IMR-90 (cell line): Measurements from ENCODE around the gene TSEN54. TPM values are rescaled to one million over a fixed set of nuclear protein-coding genes. Genes with fewer than 3 reads are reported as not detected.

Experiments used
- ATAC-seq: fragments of 200-7000 bp; cut with Tn5 transposase; 2 replicates; pipeline ENCODE4 v1.9.1; 2020; ENCODE audit warnings: low read depth, mild to moderate bottlenecking, moderate library complexity
- BruUV-seq: library from RNA; stranded (reverse); fragments of 400-500 nt; replicated peaks from 2 replicates; lab custom pipeline; 2021; lab: Mats Ljungman, UMichigan
- CTCF ChIA-PET: fragments of 300-600 bp; formaldehyde crosslinking; extraction: SDS; loops from one replicate; lab custom pipeline; 2021; ENCODE audit warnings: antibody characterized with exemption; lab: Yijun Ruan, JAX
- POLR2A ChIA-PET: fragments of 300-600 bp; sonication (Branson Sonifier 250); formaldehyde crosslinking; loops from one replicate; lab custom pipeline; 2022; ENCODE audit warnings: antibody characterized with exemption; ENCODE audit not compliant: unreplicated experiment; lab: Charles Lee
- DNase-seq: peaks from one replicate; pipeline ENCODE4 v3.0.0; 2013
- H2AFZ ChIP-seq: replicated peaks from 2 replicates; pipeline ENCODE3; 2013; ENCODE audit warnings: low read length, mild to moderate bottlenecking; ENCODE audit not compliant: poor library complexity
- H2AK5ac ChIP-seq: 2 replicates; pipeline ENCODE4 v1.6.1; 2013; ENCODE audit warnings: low read depth, low read length, inconsistent platforms
- H2AK9ac ChIP-seq: replicated peaks from 2 replicates; pipeline ENCODE3; 2013; ENCODE audit warnings: mild to moderate bottlenecking, low read depth, low read length, moderate library complexity; ENCODE audit not compliant: poor library complexity
- H2BK120ac ChIP-seq: 2 replicates; pipeline ENCODE4 v1.6.1; 2013; ENCODE audit warnings: low read depth, low read length, inconsistent platforms
- H2BK15ac ChIP-seq: 3 replicates; pipeline ENCODE4 v1.6.1; 2013; ENCODE audit warnings: low read depth, low read length, inconsistent platforms
- H2BK20ac ChIP-seq: 2 replicates; pipeline ENCODE4 v1.6.1; 2013; ENCODE audit warnings: low read depth, mild to moderate bottlenecking, inconsistent platforms, low read length, moderate library complexity
- H2BK5ac ChIP-seq: 2 replicates; pipeline ENCODE4 v1.6.1; 2013; ENCODE audit warnings: mild to moderate bottlenecking, low read depth, low read length, inconsistent platforms; ENCODE audit not compliant: poor library complexity, severe bottlenecking
- H3K14ac ChIP-seq: replicated peaks from 2 replicates; pipeline ENCODE4 v1.6.1; 2013; ENCODE audit warnings: low read depth, low read length, inconsistent platforms
- H3K18ac ChIP-seq: 2 replicates; pipeline ENCODE4 v1.6.1; 2013; ENCODE audit warnings: low read depth, low read length, control low read depth
- H3K23ac ChIP-seq: 2 replicates; pipeline ENCODE4 v1.6.1; 2013; ENCODE audit warnings: low read depth, low read length, inconsistent platforms
- H3K27ac ChIP-seq: 2 replicates; pipeline ENCODE4 v1.5.1; 2013; ENCODE audit warnings: mild to moderate bottlenecking, control low read depth, low read length; ENCODE audit not compliant: insufficient read depth
- H3K27me3 ChIP-seq: 2 replicates; pipeline ENCODE4 v1.6.1; 2013; ENCODE audit warnings: low read length; ENCODE audit not compliant: control insufficient read depth, insufficient read depth
- H3K36me3 ChIP-seq: 2 replicates; pipeline ENCODE4 v1.6.1; 2013; ENCODE audit warnings: low read length, mixed read lengths; ENCODE audit not compliant: control insufficient read depth, insufficient read depth
- H3K4ac ChIP-seq: 2 replicates; pipeline ENCODE4 v1.6.1; 2013; ENCODE audit warnings: low read depth, low read length, inconsistent platforms
- H3K4me1 ChIP-seq: 2 replicates; pipeline ENCODE4 v1.6.1; 2013; ENCODE audit warnings: low read length, mixed read lengths; ENCODE audit not compliant: control insufficient read depth, insufficient read depth
- H3K4me2 ChIP-seq: 2 replicates; pipeline ENCODE4 v1.6.1; 2013; ENCODE audit warnings: low read depth, mild to moderate bottlenecking, control low read depth, low read length, moderate library complexity
- H3K4me3 ChIP-seq: 2 replicates; pipeline ENCODE4 v1.5.1; 2013; ENCODE audit warnings: low read depth, mild to moderate bottlenecking, control low read depth, low read length, moderate library complexity; ENCODE audit not compliant: insufficient read depth
- H3K56ac ChIP-seq: 2 replicates; pipeline ENCODE4 v1.6.1; 2013; ENCODE audit warnings: low read length, inconsistent platforms; ENCODE audit not compliant: insufficient read depth; ENCODE audit errors: extremely low read depth
- H3K79me1 ChIP-seq, 2 experiments: 2 replicates each; pipeline ENCODE4 v1.6.1; 2013; ENCODE audit warnings: low read length in 2 of 2, inconsistent platforms in 1 of 2, low read depth in 1 of 2
- H3K9ac ChIP-seq: 2 replicates; pipeline ENCODE4 v1.6.1; 2013; ENCODE audit warnings: low read depth, low read length, control low read depth
- H3K9me1 ChIP-seq: 2 replicates; pipeline ENCODE4 v1.6.1; 2013; ENCODE audit warnings: low read length, inconsistent platforms; ENCODE audit not compliant: insufficient read depth
- H3K9me3 ChIP-seq: 2 replicates; pipeline ENCODE4 v1.6.1; 2013; ENCODE audit warnings: low read length; ENCODE audit not compliant: control insufficient read depth, insufficient read depth
- H4K20me1 ChIP-seq: 2 replicates; pipeline ENCODE4 v1.6.1; 2013; ENCODE audit warnings: low read length, inconsistent platforms; ENCODE audit not compliant: insufficient read depth
- H4K5ac ChIP-seq: 2 replicates; pipeline ENCODE4 v1.6.1; 2013; ENCODE audit warnings: mild to moderate bottlenecking, low read depth, low read length, control low read depth
- H4K8ac ChIP-seq, 2 experiments: 2 replicates each; pipeline ENCODE4 v1.6.1; 2013; ENCODE audit warnings: low read depth in 2 of 2, low read length in 2 of 2, control low read depth in 1 of 2, inconsistent platforms in 1 of 2
- H4K91ac ChIP-seq: 2 replicates; pipeline ENCODE4 v1.6.1; 2013; ENCODE audit warnings: low read depth, low read length, inconsistent platforms; ENCODE audit not compliant: insufficient read depth
- CEBPB ChIP-seq: IDR thresholded peaks from 2 replicates; pipeline ENCODE4 v1.6.1; 2012; ENCODE audit warnings: low read depth, low read length, improper control_type of control experiment
- CHD1 ChIP-seq: IDR thresholded peaks from 2 replicates; pipeline ENCODE4 v1.6.1; 2012; ENCODE audit warnings: low read depth, low read length, improper control_type of control experiment
- FOS ChIP-seq: fragments of 150-350 bp; IDR thresholded peaks from 2 replicates; pipeline ENCODE4 v1.6.1; 2016; ENCODE audit warnings: low read depth, low read length
- MAFK ChIP-seq: IDR thresholded peaks from 2 replicates; pipeline ENCODE4 v1.6.1; 2012; ENCODE audit warnings: low read depth, low read length, improper control_type of control experiment
- MXI1 ChIP-seq: IDR thresholded peaks from 2 replicates; pipeline ENCODE4 v1.6.1; 2012; ENCODE audit warnings: low read depth, mild to moderate bottlenecking, low read length, moderate library complexity, borderline replicate concordance
- POLR2A ChIP-seq: IDR thresholded peaks from 2 replicates; pipeline ENCODE4 v1.6.1; 2012; ENCODE audit warnings: mild to moderate bottlenecking, low read depth, low read length
- RAD21 ChIP-seq: IDR thresholded peaks from 2 replicates; pipeline ENCODE4 v1.6.1; 2012; ENCODE audit warnings: low read length, improper control_type of control experiment
- RFX5 ChIP-seq: IDR thresholded peaks from 2 replicates; pipeline ENCODE4 v1.8.0; 2012; ENCODE audit warnings: low read depth, mild to moderate bottlenecking, low read length, moderate library complexity
- WGBS, 2 experiments: methylation state at CpG; one replicate each; pipeline versions ENCODE4 v1.1.5 to v1.1.7; 2013; ENCODE audit warnings: missing lambda C conversion rate in 2 of 2; ENCODE audit not compliant: insufficient read length in 1 of 2; ENCODE audit errors: extremely low coverage in 2 of 2; 5-methylcytosine and 5-hydroxymethylcytosine counted together
- dilution Hi-C: fragments of 300-500 bp; cut with HindIII; formaldehyde crosslinking; loops from one replicate; pipeline ENCODE4 v1.14.3; 2018; ENCODE audit warnings: low sequenced_read_pairs; ENCODE audit not compliant: unreplicated experiment
- in situ Hi-C: fragments of 300-500 bp; cut with MboI; formaldehyde crosslinking; loops from 3 replicates; pipeline ENCODE4 v1.14.3; 2019; ENCODE audit warnings: low sequenced_read_pairs, inconsistent platforms, mixed read lengths
- intact Hi-C: fragments of 100-400 bp; cut with micrococcal nuclease; formaldehyde crosslinking; loops from 2 replicates; pipeline ENCODE4 v1.10.0; 2022
- polyA plus RNA-seq, 3 experiments: library from polyadenylated mRNA; depleted of rRNA; stranded (reverse); fragments of >200 nt; gene quantifications; 2 replicates each; pipeline ENCODE4 v1.2.3, GENCODE V29; 2012; ENCODE audit warnings: low replicate concordance in 1 of 3
- total RNA-seq: library from RNA; depleted of rRNA; stranded (reverse); fragments of >200 nt; gene quantifications from 2 replicates; pipeline ENCODE4 v1.2.3, GENCODE V29; 2012
- TF ChIP-seq, protein P1 (sequence below): fragments of 150-350 bp; IDR thresholded peaks from 2 replicates; pipeline ENCODE4 v1.6.1; 2017; ENCODE audit warnings: mild to moderate bottlenecking, antibody characterized with exemption, low read length, low read depth
- TF ChIP-seq, protein P2 (sequence below): fragments of 150-350 bp; IDR thresholded peaks from 2 replicates; pipeline ENCODE4 v1.6.1; 2016; ENCODE audit warnings: low read depth, mild to moderate bottlenecking, low read length, moderate library complexity, borderline replicate concordance

Gene TSEN54
- total and polyA plus RNA-seq, 2 of the 4 experiments (the other 2 are of a cell fraction): 7.2 to 14.9 TPM

DNA sequence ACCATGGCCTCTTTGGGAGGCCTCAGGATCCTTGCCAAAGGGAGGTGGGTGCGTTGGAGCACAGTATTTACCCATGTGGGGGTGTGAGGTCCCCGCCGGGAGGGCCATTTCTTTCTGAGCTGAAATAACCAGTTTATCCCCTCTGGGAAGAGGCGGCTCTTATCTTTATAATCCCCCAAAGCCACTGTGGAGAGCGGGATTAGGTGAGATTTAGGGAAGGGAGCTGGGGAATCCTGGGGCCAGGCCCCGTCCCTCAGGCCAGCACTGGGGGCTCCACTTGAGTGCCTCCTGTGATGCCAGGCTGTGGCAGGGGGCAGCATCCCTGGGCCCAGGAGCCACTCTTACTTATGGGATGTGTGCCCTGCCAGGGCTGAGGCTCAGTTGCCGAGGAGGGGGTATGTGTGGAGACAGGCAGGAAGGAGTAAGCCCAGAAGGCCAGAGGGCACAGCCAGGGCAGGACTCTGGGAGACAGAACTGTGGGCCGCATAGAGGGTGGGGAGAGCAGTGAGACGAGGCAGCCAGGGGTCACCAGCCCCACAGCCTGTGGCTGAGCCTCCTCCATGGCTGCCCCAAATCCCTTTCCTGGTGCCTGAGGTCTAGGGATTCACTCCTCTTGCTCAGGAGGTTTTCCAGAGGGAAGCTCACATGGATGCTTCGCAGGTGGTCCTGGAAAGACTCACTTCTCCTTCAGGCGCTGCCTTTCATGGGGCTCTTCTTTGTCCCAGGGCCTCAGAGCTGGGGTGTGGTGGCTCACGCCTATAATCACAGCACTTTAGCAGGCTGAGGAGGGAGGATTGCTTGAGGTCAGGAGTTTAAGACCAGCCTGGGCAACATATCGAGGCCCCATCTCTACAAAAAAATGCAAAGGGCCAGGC, 34.9 kb upstream of the TSEN54 start (continued):
- no peak for TF ChIP-seq CEBPB

DNA sequence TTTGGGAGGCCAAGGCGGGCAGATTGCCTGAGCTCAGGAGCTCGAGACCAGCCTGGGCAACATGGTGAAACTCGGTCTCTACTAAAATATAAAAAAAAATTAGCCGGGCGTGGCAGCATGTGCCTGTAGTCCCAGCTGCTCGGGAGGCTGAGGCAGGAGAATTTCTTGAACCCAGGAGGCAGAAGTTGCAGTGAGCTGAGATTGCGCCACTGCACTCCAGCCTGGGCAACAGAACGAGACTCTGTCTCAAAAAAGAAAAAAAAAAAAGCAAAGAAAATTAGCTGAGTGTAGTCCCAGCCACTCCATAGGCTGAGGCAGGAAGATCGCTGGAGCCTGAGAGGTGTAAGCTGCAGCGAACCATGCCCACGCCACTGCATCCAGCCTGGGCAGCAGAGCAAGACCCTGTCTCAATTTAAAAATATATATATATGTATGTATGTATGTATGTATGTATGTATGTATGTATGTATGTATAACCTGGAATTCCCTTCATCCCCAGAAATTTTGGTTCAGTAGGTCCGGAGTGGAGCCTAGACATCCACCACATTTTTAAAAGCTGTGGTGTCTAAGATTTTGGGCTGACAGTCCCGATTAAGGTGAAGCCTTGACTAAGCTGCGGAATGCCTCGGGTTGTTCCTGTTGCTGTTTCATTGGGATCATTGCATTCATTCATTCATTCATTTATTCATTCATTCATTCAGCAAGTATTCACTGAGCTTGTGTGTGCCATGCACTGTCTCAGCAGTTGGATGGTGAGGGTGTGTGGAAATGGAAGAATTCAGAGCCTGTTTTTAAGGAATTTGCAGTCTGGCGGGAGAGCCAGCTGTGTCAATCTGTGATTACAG, 34.0 kb upstream of the TSEN54 start:
- Histone ChIP-seq H3K4me2 (no peak overlapping the region), H3K27ac (no peak overlapping the region), H4K20me1 (peaks cover 23% of the 10 kb centered on the region), H4K5ac (no peak overlapping the region), H3K4me1 (no peaks in the 10 kb centered on the region), H3K9me3 (no peaks in the 10 kb centered on the region), H3K4ac (no peak overlapping the region), H2AK5ac (no peak overlapping the region), H3K9ac (no peak overlapping the region), H4K8ac (no peak overlapping the region), H2AFZ (no peak overlapping the region), H2BK120ac (no peak overlapping the region), H2AK9ac (no peak overlapping the region), H3K9me1 (peaks cover 8% of the 10 kb centered on the region), H3K4me3 (no peak overlapping the region), H3K36me3 (peaks cover 3% of the 10 kb centered on the region; the same call in 1 of the 2 replicates), H3K23ac (no peak overlapping the region), H3K18ac (no peak overlapping the region), H2BK20ac (no peak overlapping the region), H3K14ac (no peak overlapping the region), H4K91ac (no peak overlapping the region), H2BK5ac (no peak overlapping the region), H3K79me1 (peaks cover 17 to 47% of the 10 kb centered on the region in 2 experiments), H2BK15ac (no peak overlapping the region), H3K27me3 (no peaks in the 10 kb centered on the region), H3K56ac (no peak overlapping the region)
- no TSS peak for BruUV-seq
- in situ Hi-C loops (no loop called here), intact Hi-C loops (no loop called here), dilution Hi-C loops (no loop called here)
- DNase-seq (no peak), ATAC-seq (no peak)
- WGBS, 2 experiments: 83% methylated on average over 6 of the region's 16 CpGs; no CpG with 5 or more reads in 1 of the 2 experiments
- CTCF ChIA-PET: interaction anchor here (0.6 kb wide), 1 partner anchor 53 kb away, joined by 3 read pairs; no protein-coding TSS in a partner anchor
- TF ChIP-seq CEBPB (no peak), RAD21 (no peak), CHD1 (no peak), RFX5 (no peak), MXI1 (no peak), POLR2A (no peak), FOS (no peak), MAFK (no peak)
- TF ChIP-seq, protein P1, sequence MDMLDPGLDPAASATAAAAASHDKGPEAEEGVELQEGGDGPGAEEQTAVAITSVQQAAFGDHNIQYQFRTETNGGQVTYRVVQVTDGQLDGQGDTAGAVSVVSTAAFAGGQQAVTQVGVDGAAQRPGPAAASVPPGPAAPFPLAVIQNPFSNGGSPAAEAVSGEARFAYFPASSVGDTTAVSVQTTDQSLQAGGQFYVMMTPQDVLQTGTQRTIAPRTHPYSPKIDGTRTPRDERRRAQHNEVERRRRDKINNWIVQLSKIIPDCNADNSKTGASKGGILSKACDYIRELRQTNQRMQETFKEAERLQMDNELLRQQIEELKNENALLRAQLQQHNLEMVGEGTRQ: no peak
- TF ChIP-seq, protein P2, sequence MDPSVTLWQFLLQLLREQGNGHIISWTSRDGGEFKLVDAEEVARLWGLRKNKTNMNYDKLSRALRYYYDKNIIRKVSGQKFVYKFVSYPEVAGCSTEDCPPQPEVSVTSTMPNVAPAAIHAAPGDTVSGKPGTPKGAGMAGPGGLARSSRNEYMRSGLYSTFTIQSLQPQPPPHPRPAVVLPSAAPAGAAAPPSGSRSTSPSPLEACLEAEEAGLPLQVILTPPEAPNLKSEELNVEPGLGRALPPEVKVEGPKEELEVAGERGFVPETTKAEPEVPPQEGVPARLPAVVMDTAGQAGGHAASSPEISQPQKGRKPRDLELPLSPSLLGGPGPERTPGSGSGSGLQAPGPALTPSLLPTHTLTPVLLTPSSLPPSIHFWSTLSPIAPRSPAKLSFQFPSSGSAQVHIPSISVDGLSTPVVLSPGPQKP: no peak
- POLR2A ChIA-PET: no interaction called here
